ENCODE measurements around the gene FAHD2B. TPM values are rescaled to one million over a fixed set of nuclear protein-coding genes. Genes with fewer than 3 reads are reported as not detected.
"Not testable (repeated sequence)": the region's sequence is repeated elsewhere in the genome, so short reads cannot be mapped to it uniquely, and the experiment has no call there.

Gene FAHD2B
- total and polyA plus RNA-seq, 2 donors (not counting 1 experiment from before 2014, with no cell fraction given) = 3.3 to 7.3 TPM

- not testable (repeated sequence) for H2AFZ ChIP-seq (ENCODE audit: low read length); H3K9me3 ChIP-seq (ENCODE audit: control insufficient read depth, insufficient read depth, low read depth, low read length); H3K27ac ChIP-seq (ENCODE audit: insufficient read depth, low read length); H3K4me3 ChIP-seq (replicated peaks in 1 of 4; ENCODE audit: control extremely low read depth in 1 of 4, insufficient read depth in 1 of 4, low read depth in 3 of 4, low read length in 4 of 4); H3K27me3 ChIP-seq (ENCODE audit: control insufficient read depth, insufficient read depth, low read length); H3K4me2 ChIP-seq (ENCODE audit: extremely low read depth, insufficient read depth, low read length); H3K9ac ChIP-seq (ENCODE audit: insufficient read depth, low read length); H3K79me2 ChIP-seq (ENCODE audit: control insufficient read depth, insufficient read depth, low read length); H4K20me1 ChIP-seq (ENCODE audit: control insufficient read depth, extremely low read depth, insufficient read depth, low read length); DNase-seq (ENCODE audit: low read depth in 2 of 2); H3K36me3 ChIP-seq (ENCODE audit: control insufficient read depth, insufficient read depth, low read length); H3K4me1 ChIP-seq (ENCODE audit: control insufficient read depth, extremely low read depth, insufficient read depth, low read length)
Measured at GRCh38 chr2:97082206-97082605, 12.5 kb downstream of the FAHD2B start.

- not testable (repeated sequence) for H3K79me2 ChIP-seq (ENCODE audit: control insufficient read depth, insufficient read depth, low read length); H3K36me3 ChIP-seq (ENCODE audit: control insufficient read depth, insufficient read depth, low read length); H2AFZ ChIP-seq (ENCODE audit: low read length); H3K9me3 ChIP-seq (ENCODE audit: control insufficient read depth, insufficient read depth, low read depth, low read length); H4K20me1 ChIP-seq (ENCODE audit: control insufficient read depth, extremely low read depth, insufficient read depth, low read length); H3K9ac ChIP-seq (ENCODE audit: insufficient read depth, low read length); H3K4me2 ChIP-seq (ENCODE audit: extremely low read depth, insufficient read depth, low read length); H3K4me3 ChIP-seq (replicated peaks in 1 of 4; ENCODE audit: control extremely low read depth in 1 of 4, insufficient read depth in 1 of 4, low read depth in 3 of 4, low read length in 4 of 4); DNase-seq (ENCODE audit: low read depth in 2 of 2); H3K4me1 ChIP-seq (ENCODE audit: control insufficient read depth, extremely low read depth, insufficient read depth, low read length); H3K27ac ChIP-seq (ENCODE audit: insufficient read depth, low read length); H3K27me3 ChIP-seq (ENCODE audit: control insufficient read depth, insufficient read depth, low read length)
Measured at GRCh38 chr2:97080855-97081254, 13.8 kb downstream of the FAHD2B start.

DNA sequence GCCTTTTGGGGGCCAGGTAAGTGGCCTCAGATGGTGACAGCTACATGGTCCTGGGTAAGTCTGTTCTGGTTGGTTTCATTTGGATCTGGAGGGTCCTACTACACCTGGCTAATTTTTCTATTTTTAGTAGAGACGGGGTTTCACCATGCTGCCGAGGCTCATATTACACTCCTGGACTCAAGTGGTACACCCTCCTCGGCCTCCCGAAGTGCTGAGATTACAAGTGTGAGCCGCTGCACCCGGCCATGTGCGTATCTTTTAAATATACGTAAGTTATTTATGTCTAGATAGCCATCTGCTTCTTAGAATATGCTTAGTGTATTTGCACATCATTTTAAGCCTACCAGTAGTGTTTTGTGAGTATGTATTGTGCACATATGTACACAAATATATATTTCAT lies 17.5 kb downstream of the FAHD2B start:
- not testable (repeated sequence) for H3K9ac ChIP-seq (ENCODE audit: insufficient read depth, low read length); H3K4me2 ChIP-seq (ENCODE audit: extremely low read depth, insufficient read depth, low read length); H4K20me1 ChIP-seq (ENCODE audit: control insufficient read depth, extremely low read depth, insufficient read depth, low read length); H3K4me3 ChIP-seq (replicated peaks in 1 of 4; ENCODE audit: control extremely low read depth in 1 of 4, insufficient read depth in 1 of 4, low read depth in 3 of 4, low read length in 4 of 4); H2AFZ ChIP-seq (ENCODE audit: low read length); H3K9me3 ChIP-seq (ENCODE audit: control insufficient read depth, insufficient read depth, low read depth, low read length); H3K27me3 ChIP-seq (ENCODE audit: control insufficient read depth, insufficient read depth, low read length); DNase-seq (ENCODE audit: low read depth in 2 of 2); H3K4me1 ChIP-seq (ENCODE audit: control insufficient read depth, extremely low read depth, insufficient read depth, low read length); H3K27ac ChIP-seq (ENCODE audit: insufficient read depth, low read length); H3K79me2 ChIP-seq (ENCODE audit: control insufficient read depth, insufficient read depth, low read length); H3K36me3 ChIP-seq (ENCODE audit: control insufficient read depth, insufficient read depth, low read length)

DNA sequence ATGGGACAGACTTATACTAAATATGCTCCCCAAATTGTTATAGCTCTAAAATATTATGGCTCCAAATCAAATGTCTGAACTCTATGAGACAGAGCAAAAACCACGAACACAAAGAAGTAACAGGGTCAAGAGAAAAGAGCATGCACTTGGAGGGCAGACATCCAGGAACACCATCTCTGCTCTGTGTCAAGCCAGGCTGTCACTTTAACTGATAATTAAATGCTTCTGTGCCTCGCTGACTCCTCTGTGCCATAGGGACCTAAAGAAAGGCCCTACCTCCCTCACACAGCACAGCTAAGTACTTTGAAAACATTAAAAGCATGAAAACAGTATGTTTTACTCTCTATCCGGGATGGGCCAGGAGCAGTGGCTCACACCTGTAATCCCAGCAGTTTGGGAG lies 23.8 kb downstream of the FAHD2B start:
- not testable (repeated sequence) for H3K27ac ChIP-seq (ENCODE audit: insufficient read depth, low read length); H3K4me1 ChIP-seq (ENCODE audit: control insufficient read depth, extremely low read depth, insufficient read depth, low read length); H3K9ac ChIP-seq (ENCODE audit: insufficient read depth, low read length); H3K4me3 ChIP-seq (replicated peaks in 1 of 4; ENCODE audit: control extremely low read depth in 1 of 4, insufficient read depth in 1 of 4, low read depth in 3 of 4, low read length in 4 of 4); H3K36me3 ChIP-seq (ENCODE audit: control insufficient read depth, insufficient read depth, low read length); H2AFZ ChIP-seq (ENCODE audit: low read length); H3K4me2 ChIP-seq (ENCODE audit: extremely low read depth, insufficient read depth, low read length); DNase-seq (ENCODE audit: low read depth in 2 of 2); H4K20me1 ChIP-seq (ENCODE audit: control insufficient read depth, extremely low read depth, insufficient read depth, low read length); H3K9me3 ChIP-seq (ENCODE audit: control insufficient read depth, insufficient read depth, low read depth, low read length); H3K79me2 ChIP-seq (ENCODE audit: control insufficient read depth, insufficient read depth, low read length); H3K27me3 ChIP-seq (ENCODE audit: control insufficient read depth, insufficient read depth, low read length)

DNA sequence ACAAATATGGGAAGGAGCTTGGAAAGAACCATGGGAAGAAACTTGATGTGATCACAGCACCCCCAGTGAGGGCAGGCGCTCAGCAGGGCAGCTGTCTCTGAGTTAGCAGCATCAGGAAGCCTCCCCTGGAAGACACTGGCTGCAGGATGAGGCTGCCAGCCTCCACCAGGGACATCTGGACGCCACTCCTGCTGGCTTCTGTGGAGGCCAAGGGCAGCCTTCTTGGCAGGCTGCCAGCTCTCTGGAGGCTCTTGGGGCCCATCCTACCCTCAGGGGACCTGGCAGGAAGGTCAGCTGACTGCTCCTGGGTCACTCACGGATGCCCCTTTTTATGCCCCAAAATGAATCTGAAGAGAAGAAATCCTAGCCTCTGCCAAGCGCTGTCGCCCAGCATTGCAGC lies 26.0 kb downstream of the FAHD2B start:
- not testable (repeated sequence) for H3K4me1 ChIP-seq (ENCODE audit: control insufficient read depth, extremely low read depth, insufficient read depth, low read length); DNase-seq (ENCODE audit: low read depth in 2 of 2); H3K36me3 ChIP-seq (ENCODE audit: control insufficient read depth, insufficient read depth, low read length); H3K79me2 ChIP-seq (ENCODE audit: control insufficient read depth, insufficient read depth, low read length); H3K27me3 ChIP-seq (ENCODE audit: control insufficient read depth, insufficient read depth, low read length); H2AFZ ChIP-seq (ENCODE audit: low read length); H4K20me1 ChIP-seq (ENCODE audit: control insufficient read depth, extremely low read depth, insufficient read depth, low read length); H3K4me3 ChIP-seq (replicated peaks in 1 of 4; ENCODE audit: control extremely low read depth in 1 of 4, insufficient read depth in 1 of 4, low read depth in 3 of 4, low read length in 4 of 4); H3K9me3 ChIP-seq (ENCODE audit: control insufficient read depth, insufficient read depth, low read depth, low read length); H3K4me2 ChIP-seq (ENCODE audit: extremely low read depth, insufficient read depth, low read length); H3K27ac ChIP-seq (ENCODE audit: insufficient read depth, low read length); H3K9ac ChIP-seq (ENCODE audit: insufficient read depth, low read length)

Measured in fibroblast of lung (primary cell).